HepG2 (cell line): ENCODE results near the gene AGPAT3. TPM values are rescaled to one million over a fixed set of nuclear protein-coding genes. Genes with fewer than 3 reads are reported as not detected.

Source experiments
- ATAC-seq: fragments of 200-7000 bp; cut with Tn5 transposase; 3 replicates; pipeline ENCODE4 v1.9.1; 2020; ENCODE audit warnings: mild to moderate bottlenecking, moderate library complexity
- BruUV-seq: library from RNA; stranded (reverse); fragments of 400-500 nt; replicated peaks from 2 replicates; lab custom pipeline; 2021; lab: Mats Ljungman, UMichigan
- CTCF ChIA-PET: fragments of 300-600 bp; formaldehyde crosslinking; extraction: SDS; loops from one replicate; lab custom pipeline; 2021; ENCODE audit warnings: low total read pairs, inconsistent platforms, low intra/inter-chr PET ratio; lab: Yijun Ruan, JAX
- POLR2A ChIA-PET: fragments of 350-600 bp; sonication (Branson Sonifier 250); formaldehyde crosslinking; loops from one replicate; lab custom pipeline; 2020; ENCODE audit warnings: antibody characterized with exemption, inconsistent platforms; lab: Yijun Ruan, JAX
- DNase-seq: peaks from one replicate; pipeline ENCODE4 v3.0.0-alpha.2; 2015; ENCODE audit warnings: low spot score
- FAIRE-seq: peaks from 3 replicates; lab custom pipeline; 2011; peaks lifted over from hg19 to GRCh38; lab: Jason Lieb, UNC
- H2AFZ ChIP-seq: one replicate; pipeline ENCODE4 v1.6.1; 2011; ENCODE audit warnings: low read length, inconsistent platforms
- H3K27ac ChIP-seq: fragments of 300-600 bp; 3 replicates; pipeline ENCODE4 v1.8.0; 2011; ENCODE audit warnings: mixed run types, mild to moderate bottlenecking, mixed read lengths, low read length, inconsistent platforms; ENCODE audit not compliant: insufficient read depth; ENCODE audit errors: extremely low read length
- H3K27me3 ChIP-seq, 2 experiments: fragments of 200-600 bp in 1 of 2; 2 replicates in 1 of 2; 3 replicates in 1 of 2; pipeline versions ENCODE4 v1.6.0 to v1.8.0; 2011; ENCODE audit warnings: low read length in 2 of 2, mild to moderate bottlenecking in 2 of 2, moderate library complexity in 2 of 2, inconsistent platforms in 1 of 2; ENCODE audit not compliant: insufficient read depth in 2 of 2, control insufficient read depth in 1 of 2
- H3K36me3 ChIP-seq, 2 experiments: fragments of 200-600 bp in 1 of 2; replicated peaks in 1 of 2; 2 replicates in 1 of 2; 3 replicates in 1 of 2; pipeline versions ENCODE4 v1.5.1 to v1.8.0; 2011; ENCODE audit warnings: low read length in 2 of 2, inconsistent platforms in 1 of 2; ENCODE audit not compliant: insufficient read depth in 2 of 2, control insufficient read depth in 1 of 2
- H3K4me1 ChIP-seq: 2 replicates; pipeline ENCODE4 v1.5.1; 2012; ENCODE audit warnings: low read length, inconsistent platforms; ENCODE audit not compliant: insufficient read depth
- H3K4me2 ChIP-seq: 2 replicates; pipeline ENCODE4 v1.6.0; 2011; ENCODE audit warnings: low read depth, low read length, inconsistent platforms
- H3K4me3 ChIP-seq, 3 experiments: fragments of 200-600 bp in 1 of 3; sonication (generic), shearing (Covaris generic) in 1 of 3; replicated peaks in 1 of 3; 2 replicates each; pipeline ENCODE4 v1.5.1; 2011 to 2016; ENCODE audit warnings: low read length in 3 of 3, inconsistent platforms in 2 of 3, low read depth in 2 of 3, mild to moderate bottlenecking in 2 of 3, control low read depth in 1 of 3, mixed read lengths in 1 of 3; ENCODE audit not compliant: insufficient read depth in 1 of 3
- H3K79me2 ChIP-seq: one replicate; pipeline ENCODE4 v1.6.1; 2011; ENCODE audit warnings: low read length, inconsistent platforms; ENCODE audit not compliant: insufficient read depth
- H3K9ac ChIP-seq: 2 replicates; pipeline ENCODE4 v1.6.0; 2011; ENCODE audit warnings: mild to moderate bottlenecking, low read depth, low read length, inconsistent platforms; ENCODE audit not compliant: insufficient read depth
- H3K9me3 ChIP-seq: 2 replicates; pipeline ENCODE4 v1.5.1; 2012; ENCODE audit warnings: mild to moderate bottlenecking, low read length
- H4K20me1 ChIP-seq: 2 replicates; pipeline ENCODE4 v1.6.0; 2011; ENCODE audit warnings: inconsistent platforms, mild to moderate bottlenecking, low read length, moderate library complexity; ENCODE audit not compliant: insufficient read depth
- WGBS: methylation state at CpG from one replicate; pipeline ENCODE4 v1.1.6; 2017; ENCODE audit warnings: low lambda C conversion rate; 5-methylcytosine and 5-hydroxymethylcytosine counted together
- in situ Hi-C: cut with HindIII; loops from 2 replicates; pipeline ENCODE4 v1.10.0; 2017; ENCODE audit warnings: low pct_unique_long_range_greater_than_20kb; ENCODE audit not compliant: extremely low pct_ligation_motif_present
- intact Hi-C: fragments of 100-400 bp; cut with micrococcal nuclease; formaldehyde crosslinking; loops from one replicate; pipeline ENCODE4 v1.10.0; 2022; ENCODE audit not compliant: unreplicated experiment
- polyA plus RNA-seq, 8 experiments: library from polyadenylated mRNA; depleted of rRNA in 3 of 8; stranded (reverse) in 7 of 8; unstranded in 1 of 8; fragments of >200 nt; fragmentation: Illumina TruSeq in 4 of 8; extraction: Trizol in 4 of 8; gene quantifications; 2 replicates each; pipeline versions ENCODE4 v1.2.1 to v1.2.3, GENCODE V29; 2011 to 2016; ENCODE audit warnings: low read depth in 4 of 8, missing spikeins in 1 of 8, mixed read lengths in 1 of 8; ENCODE audit not compliant: insufficient read depth in 1 of 8
- total RNA-seq, 5 experiments: library from RNA; depleted of rRNA; stranded (reverse); fragments of >200 nt; fragmentation: Illumina TruSeq; extraction: Trizol; gene quantifications; 2 replicates each; pipeline ENCODE4 v1.2.3, GENCODE V29; 2016; ENCODE audit warnings: low read depth in 1 of 5
- TF ChIP-seq, protein P1 (sequence below): sonication (generic); formaldehyde crosslinking; IDR thresholded peaks from 2 replicates; pipeline ENCODE4 v1.4.0; 2020; ENCODE audit warnings: missing genetic modification reagents
- TF ChIP-seq, protein P2 (sequence below): sonication (generic); formaldehyde crosslinking; IDR thresholded peaks from 2 replicates; pipeline ENCODE4 v1.5.0; 2020; ENCODE audit warnings: mild to moderate bottlenecking, missing genetic modification reagents

AGPAT3 gene
- total and polyA plus RNA-seq, 2 of the 13 experiments (the other 11 are each of a cell fraction or from before 2014, with no cell fraction given), result 32.2 to 54.4 TPM

DNA sequence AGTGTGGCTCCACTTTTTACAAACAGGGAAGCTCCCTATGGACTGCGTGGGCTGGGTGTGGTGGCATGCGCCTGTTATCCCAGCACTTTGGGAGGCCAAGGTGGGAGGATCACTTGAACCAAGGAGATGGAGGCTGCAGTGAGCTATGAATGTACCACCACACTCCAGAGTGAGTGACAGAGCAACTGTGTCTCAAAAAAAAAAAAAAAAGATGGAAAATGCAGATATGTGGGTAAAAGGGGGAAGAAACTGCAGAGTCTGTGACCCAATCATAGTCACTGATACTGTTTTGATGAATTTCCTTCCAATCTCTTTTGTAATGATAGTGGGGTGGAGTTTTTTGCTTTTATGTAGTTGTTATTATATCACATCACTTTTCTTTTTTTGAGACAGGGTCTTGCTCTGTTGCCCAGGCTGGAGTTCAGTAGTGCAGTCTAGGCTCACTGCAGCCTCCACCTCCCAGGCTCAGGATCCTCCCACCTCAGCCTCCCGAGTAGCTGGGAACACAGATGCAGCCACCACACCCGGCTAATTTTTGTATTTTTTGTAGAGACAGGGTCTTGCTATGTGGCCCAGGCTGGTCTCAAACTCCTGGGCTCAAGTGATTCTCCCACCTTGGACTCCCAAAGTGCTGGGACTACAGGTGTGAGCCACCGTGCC, 138.4 kb downstream of the AGPAT3 start:
- H2AFZ ChIP-seq, result no peak overlapping the region
- 37% methylated on average over 5 of the region's 5 CpGs for WGBS
- POLR2A ChIA-PET, result no interaction called here
- DNase-seq (no peak), FAIRE-seq (no peak), ATAC-seq (no peak)
- no TSS peak for BruUV-seq
- TF ChIP-seq, protein P1, sequence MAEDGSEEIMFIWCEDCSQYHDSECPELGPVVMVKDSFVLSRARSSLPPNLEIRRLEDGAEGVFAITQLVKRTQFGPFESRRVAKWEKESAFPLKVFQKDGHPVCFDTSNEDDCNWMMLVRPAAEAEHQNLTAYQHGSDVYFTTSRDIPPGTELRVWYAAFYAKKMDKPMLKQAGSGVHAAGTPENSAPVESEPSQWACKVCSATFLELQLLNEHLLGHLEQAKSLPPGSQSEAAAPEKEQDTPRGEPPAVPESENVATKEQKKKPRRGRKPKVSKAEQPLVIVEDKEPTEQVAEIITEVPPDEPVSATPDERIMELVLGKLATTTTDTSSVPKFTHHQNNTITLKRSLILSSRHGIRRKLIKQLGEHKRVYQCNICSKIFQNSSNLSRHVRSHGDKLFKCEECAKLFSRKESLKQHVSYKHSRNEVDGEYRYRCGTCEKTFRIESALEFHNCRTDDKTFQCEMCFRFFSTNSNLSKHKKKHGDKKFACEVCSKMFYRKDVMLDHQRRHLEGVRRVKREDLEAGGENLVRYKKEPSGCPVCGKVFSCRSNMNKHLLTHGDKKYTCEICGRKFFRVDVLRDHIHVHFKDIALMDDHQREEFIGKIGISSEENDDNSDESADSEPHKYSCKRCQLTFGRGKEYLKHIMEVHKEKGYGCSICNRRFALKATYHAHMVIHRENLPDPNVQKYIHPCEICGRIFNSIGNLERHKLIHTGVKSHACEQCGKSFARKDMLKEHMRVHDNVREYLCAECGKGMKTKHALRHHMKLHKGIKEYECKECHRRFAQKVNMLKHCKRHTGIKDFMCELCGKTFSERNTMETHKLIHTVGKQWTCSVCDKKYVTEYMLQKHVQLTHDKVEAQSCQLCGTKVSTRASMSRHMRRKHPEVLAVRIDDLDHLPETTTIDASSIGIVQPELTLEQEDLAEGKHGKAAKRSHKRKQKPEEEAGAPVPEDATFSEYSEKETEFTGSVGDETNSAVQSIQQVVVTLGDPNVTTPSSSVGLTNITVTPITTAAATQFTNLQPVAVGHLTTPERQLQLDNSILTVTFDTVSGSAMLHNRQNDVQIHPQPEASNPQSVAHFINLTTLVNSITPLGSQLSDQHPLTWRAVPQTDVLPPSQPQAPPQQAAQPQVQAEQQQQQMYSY (CRISPR knock-in tag), result no peak
- TF ChIP-seq, protein P2, sequence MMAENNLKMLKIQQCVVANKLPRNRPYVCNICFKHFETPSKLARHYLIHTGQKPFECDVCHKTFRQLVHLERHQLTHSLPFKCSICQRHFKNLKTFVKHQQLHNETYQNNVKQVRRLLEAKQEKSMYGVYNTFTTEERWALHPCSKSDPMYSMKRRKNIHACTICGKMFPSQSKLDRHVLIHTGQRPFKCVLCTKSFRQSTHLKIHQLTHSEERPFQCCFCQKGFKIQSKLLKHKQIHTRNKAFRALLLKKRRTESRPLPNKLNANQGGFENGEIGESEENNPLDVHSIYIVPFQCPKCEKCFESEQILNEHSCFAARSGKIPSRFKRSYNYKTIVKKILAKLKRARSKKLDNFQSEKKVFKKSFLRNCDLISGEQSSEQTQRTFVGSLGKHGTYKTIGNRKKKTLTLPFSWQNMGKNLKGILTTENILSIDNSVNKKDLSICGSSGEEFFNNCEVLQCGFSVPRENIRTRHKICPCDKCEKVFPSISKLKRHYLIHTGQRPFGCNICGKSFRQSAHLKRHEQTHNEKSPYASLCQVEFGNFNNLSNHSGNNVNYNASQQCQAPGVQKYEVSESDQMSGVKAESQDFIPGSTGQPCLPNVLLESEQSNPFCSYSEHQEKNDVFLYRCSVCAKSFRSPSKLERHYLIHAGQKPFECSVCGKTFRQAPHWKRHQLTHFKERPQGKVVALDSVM (CRISPR knock-in tag), result peak; percentile 41; the same call in 1 of the 2 replicates
- H3K27ac ChIP-seq, result no peak overlapping the region
- peaks cover 18% of the 10 kb centered on the region for H3K4me1 ChIP-seq
- no peak overlapping the region for H3K4me3 ChIP-seq
- no peaks in the 10 kb centered on the region for H4K20me1 ChIP-seq
- in situ Hi-C loops, result no loop called here
- no peaks in the 10 kb centered on the region for H3K79me2 ChIP-seq
- H3K9me3 ChIP-seq, result no peaks in the 10 kb centered on the region
- H3K9ac ChIP-seq, result no peak overlapping the region
- no peaks in the 10 kb centered on the region for H3K36me3 ChIP-seq
- peaks cover 0 to 21% of the 10 kb centered on the region in 2 experiments; a peak in 4 of 5 replicates for H3K27me3 ChIP-seq
- CTCF ChIA-PET, result no interaction called here
- intact Hi-C loops, result no loop called here
- no peak overlapping the region for H3K4me2 ChIP-seq
